Vagina (tissue), 2 donors: ENCODE data around the gene MYPOP.

ENCODE experiments used
- POLR2A ChIP-seq, 2 donors: fragments of 450-650 bp; IDR thresholded peaks; one replicate each; pipeline ENCODE4 v1.6.1; 2017; ENCODE audit warnings: antibody characterized with exemption in 2 of 2, mild to moderate bottlenecking in 2 of 2, moderate library complexity in 2 of 2
- TF ChIP-seq, protein P1 (sequence below), 3 experiments: fragments of 450-650 bp in 2 of 3; fragments of 200-600 bp in 1 of 3; sonication (generic) in 1 of 3; IDR thresholded peaks; one replicate each; pipeline ENCODE4 v1.5.1; 2017 to 2019; ENCODE audit warnings: antibody characterized with exemption in 3 of 3, mild to moderate bottlenecking in 2 of 3, moderate library complexity in 2 of 3

DNA sequence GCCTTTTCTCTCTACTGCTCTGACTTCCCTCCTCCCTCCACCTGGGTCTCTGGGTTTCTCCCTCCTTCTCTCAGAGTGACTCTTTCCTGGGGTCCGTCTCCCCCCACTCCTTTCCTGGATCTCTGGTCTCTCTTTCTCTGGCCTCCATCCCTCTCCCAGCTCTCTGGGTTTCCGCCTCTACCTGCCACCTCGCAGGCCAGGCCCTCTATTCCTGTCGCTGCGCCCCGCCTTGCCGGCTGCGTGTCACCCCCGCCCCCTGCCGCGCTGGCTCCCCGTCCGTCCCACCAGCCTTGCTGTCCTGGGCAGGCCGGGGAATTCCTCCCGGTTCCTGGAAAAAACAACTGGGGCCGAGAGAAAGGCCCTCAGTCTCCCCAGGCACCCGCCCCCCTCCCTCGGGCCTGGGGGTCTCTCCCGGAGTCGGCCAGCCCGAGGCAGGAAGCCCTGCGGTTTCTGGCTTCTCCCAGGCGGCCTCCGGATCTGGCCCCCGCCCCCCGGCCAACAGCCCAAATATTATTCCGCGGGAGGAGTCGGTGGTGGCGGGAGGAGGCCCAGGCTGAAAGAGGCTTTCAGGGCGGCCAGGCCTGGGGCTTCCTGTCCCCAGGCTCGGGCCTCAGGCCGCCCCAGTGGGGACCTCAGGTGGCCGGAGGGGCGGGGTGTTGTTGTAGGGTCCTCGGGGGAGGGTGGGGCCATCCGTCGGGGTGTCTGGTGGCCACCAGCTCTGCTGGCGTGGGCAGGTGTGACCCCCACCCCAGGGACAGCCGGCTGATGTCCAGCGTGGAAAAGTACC, 25.8 kb downstream of the MYPOP start:
- TF ChIP-seq, protein P1, sequence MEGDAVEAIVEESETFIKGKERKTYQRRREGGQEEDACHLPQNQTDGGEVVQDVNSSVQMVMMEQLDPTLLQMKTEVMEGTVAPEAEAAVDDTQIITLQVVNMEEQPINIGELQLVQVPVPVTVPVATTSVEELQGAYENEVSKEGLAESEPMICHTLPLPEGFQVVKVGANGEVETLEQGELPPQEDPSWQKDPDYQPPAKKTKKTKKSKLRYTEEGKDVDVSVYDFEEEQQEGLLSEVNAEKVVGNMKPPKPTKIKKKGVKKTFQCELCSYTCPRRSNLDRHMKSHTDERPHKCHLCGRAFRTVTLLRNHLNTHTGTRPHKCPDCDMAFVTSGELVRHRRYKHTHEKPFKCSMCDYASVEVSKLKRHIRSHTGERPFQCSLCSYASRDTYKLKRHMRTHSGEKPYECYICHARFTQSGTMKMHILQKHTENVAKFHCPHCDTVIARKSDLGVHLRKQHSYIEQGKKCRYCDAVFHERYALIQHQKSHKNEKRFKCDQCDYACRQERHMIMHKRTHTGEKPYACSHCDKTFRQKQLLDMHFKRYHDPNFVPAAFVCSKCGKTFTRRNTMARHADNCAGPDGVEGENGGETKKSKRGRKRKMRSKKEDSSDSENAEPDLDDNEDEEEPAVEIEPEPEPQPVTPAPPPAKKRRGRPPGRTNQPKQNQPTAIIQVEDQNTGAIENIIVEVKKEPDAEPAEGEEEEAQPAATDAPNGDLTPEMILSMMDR (IDR thresholded peaks at IDR 0.05): no peak
- TF ChIP-seq POLR2A (IDR thresholded peaks at IDR 0.05): no peak
